MM.1S (cell line): ENCODE data around the gene GPATCH3.
A peak's percentile ranks its signal among the peaks of the same experiment; 100 is the strongest.

Source experiments
- DNase-seq: peaks from one replicate; pipeline ENCODE4 v3.0.0-alpha.2; 2015
- H2AFZ ChIP-seq: fragments of 300-600 bp; sonication (generic); 2 replicates; pipeline ENCODE4 v1.6.0; 2016; ENCODE audit warnings: antibody characterized with exemption, low read length
- H3F3A ChIP-seq: fragments of 300-600 bp; sonication (generic); 2 replicates; pipeline ENCODE4 v1.6.1; 2016; ENCODE audit warnings: mild to moderate bottlenecking, antibody characterized with exemption, low read length, moderate library complexity, mixed read lengths; ENCODE audit not compliant: insufficient read depth
- H3K27ac ChIP-seq: fragments of 300-600 bp; sonication (generic); 2 replicates; pipeline ENCODE4 v1.5.1; 2016; ENCODE audit warnings: mild to moderate bottlenecking, low read length
- H3K27me3 ChIP-seq: fragments of 300-600 bp; sonication (generic); replicated peaks from 2 replicates; pipeline ENCODE4 v1.6.0; 2016; ENCODE audit warnings: low read length; ENCODE audit not compliant: insufficient read depth
- H3K36me3 ChIP-seq: fragments of 300-600 bp; sonication (generic); replicated peaks from 2 replicates; pipeline ENCODE4 v1.6.1; 2016; ENCODE audit warnings: mild to moderate bottlenecking, low read length, mixed read lengths; ENCODE audit not compliant: insufficient read depth
- H3K4me1 ChIP-seq: fragments of 300-600 bp; sonication (generic); 2 replicates; pipeline ENCODE4 v1.6.1; 2016; ENCODE audit warnings: low read length, mixed read lengths
- H3K4me2 ChIP-seq: fragments of 300-600 bp; sonication (generic); 2 replicates; pipeline ENCODE4 v1.6.0; 2016; ENCODE audit warnings: low read depth, low read length
- H3K4me3 ChIP-seq: fragments of 300-600 bp; sonication (generic); 2 replicates; pipeline ENCODE4 v1.5.1; 2016; ENCODE audit warnings: low read length, mixed read lengths
- H3K79me2 ChIP-seq: fragments of 300-600 bp; sonication (generic); 2 replicates; pipeline ENCODE4 v1.6.1; 2016; ENCODE audit warnings: mixed run types, low read length, mixed read lengths
- H3K9ac ChIP-seq: fragments of 300-600 bp; sonication (generic); 2 replicates; pipeline ENCODE4 v1.6.1; 2016; ENCODE audit warnings: low read length, mixed read lengths
- H3K9me2 ChIP-seq: fragments of 300-600 bp; sonication (generic); replicated peaks from 2 replicates; pipeline ENCODE4 v1.6.1; 2016; ENCODE audit warnings: mild to moderate bottlenecking, low read length, mixed read lengths; ENCODE audit not compliant: insufficient read depth
- H3K9me3 ChIP-seq: fragments of 300-600 bp; sonication (generic); replicated peaks from 2 replicates; pipeline ENCODE4 v1.6.1; 2016; ENCODE audit warnings: mild to moderate bottlenecking, low read length, mixed read lengths; ENCODE audit not compliant: insufficient read depth
- H4K20me1 ChIP-seq: fragments of 300-600 bp; sonication (generic); 2 replicates; pipeline ENCODE4 v1.6.1; 2016; ENCODE audit warnings: mild to moderate bottlenecking, low read length, moderate library complexity, mixed read lengths; ENCODE audit not compliant: insufficient read depth
- EZH2 ChIP-seq: fragments of 300-600 bp; sonication (generic); optimal IDR thresholded peaks from 2 replicates; pipeline ENCODE3; 2017; ENCODE audit warnings: low read depth, mild to moderate bottlenecking, antibody characterized with exemption, low read length, mixed read lengths
- EZH2phosphoT487 ChIP-seq: fragments of 300-600 bp; sonication (generic); IDR thresholded peaks from 2 replicates; pipeline ENCODE4 v1.6.1; 2018; ENCODE audit warnings: antibody characterized with exemption, low read length
- TF ChIP-seq, protein P1 (sequence below): fragments of 300-600 bp; sonication (generic); IDR thresholded peaks from 2 replicates; pipeline ENCODE4 v1.5.1; 2016; ENCODE audit warnings: antibody characterized with exemption, low read length, mixed read lengths

GPATCH3 gene

DNA sequence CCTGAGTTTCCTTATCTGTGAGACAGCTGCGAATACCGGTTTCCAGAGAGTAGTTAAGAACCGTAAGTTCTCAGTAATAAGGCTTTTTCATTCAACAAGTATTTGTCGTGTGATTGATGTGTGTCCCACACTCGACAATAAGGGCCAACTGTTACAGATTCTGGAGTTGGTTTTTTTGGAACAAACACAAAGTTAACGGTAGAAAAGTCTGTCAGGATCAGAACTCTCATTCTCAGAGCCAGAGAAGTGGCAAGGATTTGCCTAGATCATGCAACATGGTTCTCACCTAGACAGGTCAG lies 22.1 kb upstream of the GPATCH3 start:
- H3K4me2 ChIP-seq = peak overlapping the region; percentile 91
- no peak overlapping the region for H3K27ac ChIP-seq
- peaks cover 48% of the 10 kb centered on the region for H3K79me2 ChIP-seq
- no peak overlapping the region for H2AFZ ChIP-seq
- peak overlapping the region; percentile 88 for H3K9ac ChIP-seq
- no peaks in the 10 kb centered on the region for H3K9me3 ChIP-seq
- no peaks in the 10 kb centered on the region for H3F3A ChIP-seq
- H3K27me3 ChIP-seq = no peaks in the 10 kb centered on the region
- H3K4me1 ChIP-seq = peaks cover 15% of the 10 kb centered on the region
- no peak for TF ChIP-seq EZH2
- TF ChIP-seq, protein P1, sequence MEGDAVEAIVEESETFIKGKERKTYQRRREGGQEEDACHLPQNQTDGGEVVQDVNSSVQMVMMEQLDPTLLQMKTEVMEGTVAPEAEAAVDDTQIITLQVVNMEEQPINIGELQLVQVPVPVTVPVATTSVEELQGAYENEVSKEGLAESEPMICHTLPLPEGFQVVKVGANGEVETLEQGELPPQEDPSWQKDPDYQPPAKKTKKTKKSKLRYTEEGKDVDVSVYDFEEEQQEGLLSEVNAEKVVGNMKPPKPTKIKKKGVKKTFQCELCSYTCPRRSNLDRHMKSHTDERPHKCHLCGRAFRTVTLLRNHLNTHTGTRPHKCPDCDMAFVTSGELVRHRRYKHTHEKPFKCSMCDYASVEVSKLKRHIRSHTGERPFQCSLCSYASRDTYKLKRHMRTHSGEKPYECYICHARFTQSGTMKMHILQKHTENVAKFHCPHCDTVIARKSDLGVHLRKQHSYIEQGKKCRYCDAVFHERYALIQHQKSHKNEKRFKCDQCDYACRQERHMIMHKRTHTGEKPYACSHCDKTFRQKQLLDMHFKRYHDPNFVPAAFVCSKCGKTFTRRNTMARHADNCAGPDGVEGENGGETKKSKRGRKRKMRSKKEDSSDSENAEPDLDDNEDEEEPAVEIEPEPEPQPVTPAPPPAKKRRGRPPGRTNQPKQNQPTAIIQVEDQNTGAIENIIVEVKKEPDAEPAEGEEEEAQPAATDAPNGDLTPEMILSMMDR = no peak
- no peak for TF ChIP-seq EZH2phosphoT487
- H4K20me1 ChIP-seq = no peaks in the 10 kb centered on the region
- H3K4me3 ChIP-seq = peak overlapping the region; percentile 87
- no peaks in the 10 kb centered on the region for H3K9me2 ChIP-seq
- DNase-seq = no peak
- 0 out of 2 replicates have a peak, but pooled peaks cover 4% of the 10 kb centered on the region for H3K36me3 ChIP-seq

DNA sequence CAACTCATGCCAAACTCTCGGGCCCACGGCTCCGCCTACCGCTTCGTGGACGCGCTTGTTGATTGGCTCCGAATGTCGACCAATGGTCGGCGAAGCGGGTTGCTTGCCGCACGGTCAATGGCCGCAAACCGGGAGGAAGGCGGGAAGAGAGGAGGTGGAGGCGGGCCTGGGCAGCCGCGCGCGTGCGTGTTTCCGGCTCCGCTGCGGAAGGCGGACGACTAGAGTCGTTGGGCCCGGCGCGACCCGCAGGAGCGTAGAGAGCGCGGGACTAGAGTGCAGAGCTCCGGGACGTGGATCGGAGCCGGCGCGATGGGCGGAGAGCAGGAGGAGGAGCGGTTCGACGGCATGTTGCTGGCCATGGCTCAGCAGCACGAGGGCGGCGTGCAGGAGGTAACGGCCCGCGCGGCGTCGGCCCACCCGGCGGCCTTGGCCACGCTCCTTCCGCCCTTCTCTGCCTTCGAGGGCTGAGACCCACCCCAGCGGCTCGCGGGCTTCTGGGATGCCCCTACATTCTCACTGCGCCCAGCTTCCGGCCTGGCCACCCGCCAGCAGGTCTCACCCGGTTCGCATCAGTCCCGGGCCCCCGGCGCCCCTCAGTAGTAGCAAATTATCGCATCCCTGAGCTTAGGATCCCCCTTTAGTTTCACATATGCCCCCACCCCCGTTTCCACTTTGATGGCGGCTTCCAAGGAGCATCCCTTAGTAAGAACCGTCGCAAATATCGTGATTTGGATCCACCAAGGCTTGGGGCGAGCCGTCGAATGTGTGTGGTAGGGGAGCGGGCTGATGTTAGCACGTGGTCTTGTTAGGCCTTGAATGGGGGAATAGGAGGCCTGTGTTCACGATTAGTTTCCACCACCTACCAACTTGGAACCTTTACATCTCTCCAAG lies 21.5 kb upstream of the GPATCH3 start, which contains the start of gene NUDC:
Gene NUDC (plus strand): TSS at position 204 of the 891 bp plus-strand sequence. CDS start 106 bp downstream, at position 310.
- peak within 1 kb of the TSS; percentile 87 for H3K4me3 ChIP-seq
- TF ChIP-seq, protein P1 = no peak
- TF ChIP-seq EZH2 (no peak), EZH2phosphoT487 (no peak)
- H4K20me1 ChIP-seq = no peaks in the 10 kb centered on the region
- no peaks in the 10 kb centered on the region for H3F3A ChIP-seq
- peak within 1 kb of the TSS; percentile 39; the same call in 1 of the 2 replicates for H3K27ac ChIP-seq
- no peaks in the 10 kb centered on the region for H3K27me3 ChIP-seq
- no peaks in the 10 kb centered on the region for H3K9me3 ChIP-seq
- H3K79me2 ChIP-seq = peaks cover 42% of the 10 kb centered on the region
- H3K9ac ChIP-seq = peak within 1 kb of the TSS; percentile 88
- peak within 1 kb of the TSS; percentile 91 for H3K4me2 ChIP-seq
- peak within 1 kb of the TSS; percentile 86 for H2AFZ ChIP-seq
- H3K4me1 ChIP-seq = peaks cover 15% of the 10 kb centered on the region
- no peaks in the 10 kb centered on the region for H3K9me2 ChIP-seq
- 0 out of 2 replicates have a peak, but pooled peaks cover 4% of the 10 kb centered on the region for H3K36me3 ChIP-seq
- peak; percentile 99 for DNase-seq

DNA sequence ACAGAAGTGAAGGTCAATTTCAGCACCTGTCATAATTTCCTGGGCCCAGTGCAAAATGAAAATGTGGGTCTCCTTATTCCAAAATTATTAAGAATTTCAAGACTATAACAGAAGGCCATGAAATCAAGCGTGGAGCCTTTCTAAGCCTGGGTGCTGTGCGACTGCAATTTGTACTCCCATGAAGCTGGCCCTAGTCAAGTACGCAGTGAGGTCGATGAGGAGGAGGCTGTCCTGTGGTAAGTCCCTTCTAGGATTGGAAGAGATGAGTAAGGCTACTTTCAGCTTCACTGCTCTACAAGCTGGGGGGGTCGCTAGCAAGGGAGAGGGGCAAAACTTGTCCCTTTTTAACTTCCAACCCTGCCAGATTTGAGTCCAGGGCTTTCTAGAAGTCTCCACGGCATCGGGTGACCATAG lies 20.9 kb upstream of the GPATCH3 start:
- Histone ChIP-seq H3K4me2 (peak overlapping the region; percentile 91), H3F3A (no peaks in the 10 kb centered on the region), H3K27ac (peak overlapping the region; percentile 39; the same call in 1 of the 2 replicates), H4K20me1 (no peaks in the 10 kb centered on the region), H3K27me3 (no peaks in the 10 kb centered on the region), H3K9me2 (no peaks in the 10 kb centered on the region), H3K79me2 (peaks cover 36% of the 10 kb centered on the region), H3K9me3 (no peaks in the 10 kb centered on the region), H3K4me1 (peaks cover 15% of the 10 kb centered on the region), H2AFZ (peak overlapping the region; percentile 86), H3K9ac (peak overlapping the region; percentile 30; the same call in 1 of the 2 replicates), H3K36me3 (0 out of 2 replicates have a peak, but pooled peaks cover 4% of the 10 kb centered on the region), H3K4me3 (peak overlapping the region; percentile 87)
- TF ChIP-seq EZH2 (no peak), EZH2phosphoT487 (no peak)
- TF ChIP-seq, protein P1 = no peak
- DNase-seq = no peak
